Cardiac muscle cell (in vitro differentiated cells and primary cell): Measurements from ENCODE around the gene SPHK1. TPM values are rescaled to one million over a fixed set of nuclear protein-coding genes. Genes with fewer than 3 reads are reported as not detected.

Experiments
- DNase-seq, 2 donors: peaks; one replicate each; pipeline versions ENCODE4 v3.0.0 to v3.0.0-alpha.2; 2010 to 2017; ENCODE audit warnings: low read depth in 1 of 2, low spot score in 1 of 2
- H3K27ac ChIP-seq: fragments of 200-600 bp; sonication (generic); 2 replicates; pipeline ENCODE4 v1.5.1; 2016
- H3K27me3 ChIP-seq: fragments of 200-600 bp; sonication (generic); 2 replicates; pipeline ENCODE4 v1.6.0; 2016; ENCODE audit warnings: control low read depth
- H3K36me3 ChIP-seq: fragments of 200-600 bp; sonication (generic); 2 replicates; pipeline ENCODE4 v1.5.1; 2016; ENCODE audit warnings: control low read depth
- H3K4me1 ChIP-seq: fragments of 200-600 bp; sonication (generic); 2 replicates; pipeline ENCODE4 v1.8.1; 2017; ENCODE audit warnings: low read depth, mild to moderate bottlenecking, mixed run types
- H3K4me3 ChIP-seq: fragments of 200-600 bp; sonication (generic); 2 replicates; pipeline ENCODE4 v1.5.1; 2016; ENCODE audit warnings: mild to moderate bottlenecking
- H3K9me3 ChIP-seq: fragments of 200-600 bp; sonication (generic); 2 replicates; pipeline ENCODE4 v1.5.1; 2017; ENCODE audit warnings: low read depth, mild to moderate bottlenecking, control low read depth
- CTCF ChIP-seq: IDR thresholded peaks from 2 replicates; pipeline ENCODE4 v1.5.1; 2012; ENCODE audit warnings: low read depth, mild to moderate bottlenecking, low read length
- polyA plus RNA-seq: library from polyadenylated mRNA; unstranded; fragments of >200 nt; fragmentation: Nextera tagmentation; extraction: Ambion mirVana; gene quantifications from 2 replicates; pipeline ENCODE4 v1.2.1, GENCODE V29; 2016
- total RNA-seq: library from RNA; depleted of rRNA; stranded (reverse); fragments of >200 nt; gene quantifications from 2 replicates; pipeline ENCODE4 v1.2.3, GENCODE V29; 2016

Gene SPHK1
- total and polyA plus RNA-seq, 2 experiments from 2014 or later: 14.3 to 24.3 TPM

- peaks cover 40% of the 10 kb centered on the region for H3K4me1 ChIP-seq
- H3K36me3 ChIP-seq: no peaks in the 10 kb centered on the region
- no peaks in the 10 kb centered on the region for H3K9me3 ChIP-seq
- H3K27me3 ChIP-seq: no peaks in the 10 kb centered on the region
- H3K27ac ChIP-seq: no peak overlapping the region
- TF ChIP-seq CTCF: no peak
- H3K4me3 ChIP-seq: no peak overlapping the region
- no peak for DNase-seq
Observed at GRCh38 chr17:76410328-76410965, 26.0 kb downstream of the SPHK1 start.

- H3K4me3 ChIP-seq: no peak overlapping the region
- no peak for TF ChIP-seq CTCF
- no peak for DNase-seq
- H3K4me1 ChIP-seq: peaks cover 32% of the 10 kb centered on the region
- no peaks in the 10 kb centered on the region for H3K9me3 ChIP-seq
- H3K27me3 ChIP-seq: no peaks in the 10 kb centered on the region
- no peak overlapping the region for H3K27ac ChIP-seq
- no peaks in the 10 kb centered on the region for H3K36me3 ChIP-seq
Observed at GRCh38 chr17:76411247-76411646, 26.8 kb downstream of the SPHK1 start.

GRCh38 chr17:76414334-76415295, 30.2 kb downstream of the SPHK1 start:
- no peaks in the 10 kb centered on the region for H3K9me3 ChIP-seq
- no peak for TF ChIP-seq CTCF
- H3K36me3 ChIP-seq: no peaks in the 10 kb centered on the region
- peaks cover 41% of the 10 kb centered on the region for H3K4me1 ChIP-seq
- peak overlapping the region; percentile 56 for H3K27ac ChIP-seq
- no peak overlapping the region for H3K4me3 ChIP-seq
- peak; percentile 81 to 93 for DNase-seq
- no peaks in the 10 kb centered on the region for H3K27me3 ChIP-seq

GRCh38 chr17:76415786-76416185, 31.4 kb downstream of the SPHK1 start:
- no peaks in the 10 kb centered on the region for H3K36me3 ChIP-seq
- H3K27ac ChIP-seq: no peak overlapping the region
- H3K9me3 ChIP-seq: no peaks in the 10 kb centered on the region
- H3K4me3 ChIP-seq: no peak overlapping the region
- H3K4me1 ChIP-seq: peaks cover 50% of the 10 kb centered on the region
- H3K27me3 ChIP-seq: no peaks in the 10 kb centered on the region
- no peak for DNase-seq
- TF ChIP-seq CTCF: no peak

GRCh38 chr17:76416457-76416856, 32.0 kb downstream of the SPHK1 start:
- Histone ChIP-seq H3K9me3 (no peaks in the 10 kb centered on the region), H3K4me3 (no peak overlapping the region), H3K4me1 (peaks cover 52% of the 10 kb centered on the region), H3K27ac (no peak overlapping the region), H3K36me3 (no peaks in the 10 kb centered on the region), H3K27me3 (no peaks in the 10 kb centered on the region)
- TF ChIP-seq CTCF: no peak
- DNase-seq: no peak
